H7 (cell line): ENCODE data around the gene STARD3NL. TPM values are rescaled to one million over a fixed set of nuclear protein-coding genes. Genes with fewer than 3 reads are reported as not detected.
"Not testable (repeated sequence)": the region's sequence is repeated elsewhere in the genome, so short reads cannot be mapped to it uniquely, and the experiment has no call there.

ENCODE experiments used
- DNase-seq: peaks from one replicate; pipeline ENCODE4 v3.0.0; 2012
- H3K27me3 ChIP-seq: 2 replicates; pipeline ENCODE4 v1.6.0; 2011; ENCODE audit warnings: mild to moderate bottlenecking, low read length; ENCODE audit not compliant: control insufficient read depth, insufficient read depth
- H3K36me3 ChIP-seq: replicated peaks from 2 replicates; pipeline ENCODE4 v1.5.1; 2011; ENCODE audit warnings: low read length; ENCODE audit not compliant: control insufficient read depth, insufficient read depth
- H3K4me3 ChIP-seq: 2 replicates; pipeline ENCODE4 v1.5.1; 2011; ENCODE audit warnings: low read depth, mild to moderate bottlenecking, control low read depth, low read length, moderate library complexity; ENCODE audit not compliant: insufficient read depth
- total RNA-seq: library from RNA; depleted of rRNA; stranded (reverse); fragments of >200 nt; shearing (Covaris generic); gene quantifications from 2 replicates; pipeline ENCODE4 v1.2.3, GENCODE V29; 2014

STARD3NL gene
- total RNA-seq, 1 experiment from 2014 or later: 66.0 TPM

DNA sequence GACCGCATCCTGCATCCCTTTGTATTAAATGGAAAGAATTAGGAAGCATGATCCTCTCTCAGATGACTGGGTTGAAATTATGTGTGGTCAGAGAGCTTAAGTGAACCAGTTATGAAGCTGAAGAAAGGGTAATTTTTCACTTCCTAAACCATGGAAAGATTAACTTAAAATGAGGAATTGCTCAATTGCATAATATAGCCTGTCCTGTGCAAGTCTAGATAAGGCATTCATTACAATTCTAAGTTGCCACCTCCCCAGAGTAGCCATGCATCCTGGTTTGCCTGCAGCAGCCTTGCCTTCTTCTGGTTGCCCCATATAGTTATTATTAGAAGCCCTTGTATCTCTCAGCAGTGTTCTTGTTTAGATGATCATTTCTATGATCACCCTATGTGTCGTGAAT is 45.3 kb downstream of the STARD3NL start:
- Histone ChIP-seq H3K36me3 (peaks cover 8% of the 10 kb centered on the region), H3K27me3 (no peaks in the 10 kb centered on the region), H3K4me3 (no peak overlapping the region)
- DNase-seq: no peak

DNA sequence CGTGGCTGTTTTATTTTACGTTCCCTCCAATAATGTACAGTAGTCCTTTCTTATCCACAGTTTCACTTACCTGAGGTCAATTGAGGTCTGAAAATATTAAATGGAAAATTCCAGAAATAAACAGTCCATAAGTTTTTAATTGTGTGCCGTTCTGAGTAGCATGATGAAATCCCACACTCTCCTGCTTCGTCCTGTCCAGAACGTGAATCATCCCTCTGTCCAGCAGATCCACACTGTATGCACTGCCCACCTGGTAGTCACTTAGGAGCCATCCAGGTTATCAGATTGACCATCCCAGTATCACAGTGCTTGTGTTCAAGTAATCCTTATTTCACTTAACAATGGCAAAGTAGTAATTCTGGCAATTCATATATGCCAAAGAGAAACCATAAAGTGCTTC is 46.3 kb downstream of the STARD3NL start:
- Histone ChIP-seq H3K36me3 (peaks cover 8% of the 10 kb centered on the region), H3K4me3 (no peak overlapping the region), H3K27me3 (no peaks in the 10 kb centered on the region)
- DNase-seq: no peak

DNA sequence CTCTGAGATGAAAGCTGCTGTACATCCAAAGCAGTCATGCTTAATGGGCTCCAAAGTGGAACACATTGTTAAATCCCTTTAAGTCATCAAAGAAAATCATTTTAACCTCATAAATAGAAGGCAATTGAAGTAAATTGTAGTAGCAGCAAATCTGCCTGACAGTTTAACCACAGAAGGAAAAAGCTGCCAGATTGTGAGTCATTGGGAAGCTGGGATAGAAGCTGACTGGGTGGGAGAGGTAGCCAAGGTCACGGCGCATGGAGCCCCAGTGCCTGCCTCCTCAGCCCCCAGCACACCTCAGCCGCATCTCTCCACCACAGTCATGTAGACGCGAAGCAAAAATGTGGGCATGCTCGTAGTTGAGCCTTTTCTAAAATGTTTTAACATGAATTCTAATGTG is 51.3 kb downstream of the STARD3NL start:
- no peak overlapping the region for H3K4me3 ChIP-seq
- no peak for DNase-seq
- H3K36me3 ChIP-seq: no peaks in the 10 kb centered on the region
- H3K27me3 ChIP-seq: no peaks in the 10 kb centered on the region

DNA sequence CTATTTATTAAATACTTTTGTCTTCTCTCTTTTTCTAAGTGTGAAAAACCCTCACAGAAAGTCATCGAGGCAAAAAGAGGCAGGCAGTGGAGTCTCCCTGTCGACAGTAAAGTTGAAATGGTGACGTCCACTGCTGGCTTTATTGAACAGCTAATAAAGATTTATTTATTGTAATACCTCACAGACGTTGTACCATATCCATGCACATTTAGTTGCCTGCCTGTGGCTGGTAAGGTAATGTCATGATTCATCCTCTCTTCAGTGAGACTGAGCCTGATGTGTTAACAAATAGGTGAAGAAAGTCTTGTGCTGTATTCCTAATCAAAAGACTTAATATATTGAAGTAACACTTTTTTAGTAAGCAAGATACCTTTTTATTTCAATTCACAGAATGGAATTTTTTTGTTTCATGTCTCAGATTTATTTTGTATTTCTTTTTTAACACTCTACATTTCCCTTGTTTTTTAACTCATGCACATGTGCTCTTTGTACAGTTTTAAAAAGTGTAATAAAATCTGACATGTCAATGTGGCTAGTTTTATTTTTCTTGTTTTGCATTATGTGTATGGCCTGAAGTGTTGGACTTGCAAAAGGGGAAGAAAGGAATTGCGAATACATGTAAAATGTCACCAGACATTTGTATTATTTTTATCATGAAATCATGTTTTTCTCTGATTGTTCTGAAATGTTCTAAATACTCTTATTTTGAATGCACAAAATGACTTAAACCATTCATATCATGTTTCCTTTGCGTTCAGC is 52.0 kb downstream of the STARD3NL start:
- Histone ChIP-seq H3K36me3 (no peaks in the 10 kb centered on the region), H3K4me3 (no peak overlapping the region), H3K27me3 (no peaks in the 10 kb centered on the region)
- DNase-seq: no peak

DNA sequence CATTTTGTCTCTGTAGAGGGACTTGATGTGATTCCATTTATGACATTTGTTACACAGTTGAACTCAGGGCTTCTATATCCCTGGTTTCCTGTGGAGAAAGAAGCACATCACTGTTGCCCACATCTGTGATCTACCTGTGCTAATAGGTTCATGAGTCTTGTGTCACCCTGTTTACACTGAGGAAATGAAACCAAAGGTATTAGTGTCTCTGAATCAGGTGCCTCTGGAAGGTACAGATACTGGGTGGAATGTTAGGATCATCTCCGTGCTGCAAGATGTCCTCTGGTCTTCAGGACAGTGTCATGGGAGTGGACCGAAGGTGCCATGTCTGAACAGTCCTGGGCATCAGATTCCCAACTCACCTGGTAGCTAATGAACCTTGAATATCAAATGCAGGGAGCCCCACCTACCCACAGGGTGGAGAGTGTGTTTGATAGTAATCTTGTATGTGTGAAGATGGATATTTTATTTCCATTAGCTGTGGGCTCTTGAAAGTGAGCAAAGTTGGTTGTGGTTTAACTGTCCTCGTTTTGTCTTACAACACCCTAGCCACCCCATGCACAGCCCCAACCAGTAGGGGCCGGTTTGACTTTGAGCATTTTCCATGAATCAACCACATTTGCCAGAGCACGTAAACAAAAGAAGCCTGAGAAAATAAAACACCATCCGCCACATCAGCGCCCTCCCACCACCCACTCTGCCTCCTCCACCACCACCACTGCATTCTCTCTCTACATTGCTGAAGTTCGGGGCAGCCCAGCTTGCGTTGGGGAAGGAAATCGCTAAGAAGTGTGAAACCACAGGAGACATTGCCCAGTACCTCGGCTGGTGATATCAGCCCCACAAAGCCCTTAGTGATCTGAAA is 54.7 kb downstream of the STARD3NL start:
- no peaks in the 10 kb centered on the region for H3K36me3 ChIP-seq
- DNase-seq: no peak
- no peak overlapping the region for H3K4me3 ChIP-seq
- no peaks in the 10 kb centered on the region for H3K27me3 ChIP-seq

DNA sequence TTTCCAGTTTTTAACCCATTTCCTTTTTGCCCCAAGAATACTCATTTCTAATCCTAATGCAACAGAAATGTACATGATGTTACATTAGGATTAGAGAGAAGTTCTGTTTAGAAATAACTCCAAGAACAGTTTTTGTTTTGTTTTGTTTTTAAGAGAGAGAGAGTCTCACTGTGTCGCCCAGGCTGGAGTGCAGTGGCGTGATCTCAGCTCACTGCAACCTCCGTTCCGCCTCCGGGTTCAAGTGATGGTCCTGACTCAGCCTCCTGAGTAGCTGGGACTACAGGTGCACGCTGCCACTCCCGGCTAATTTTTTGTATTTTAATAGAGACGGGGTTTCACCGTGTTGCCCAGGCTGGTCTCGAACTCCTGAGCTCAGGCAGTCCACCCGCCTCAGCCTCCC is 56.7 kb downstream of the STARD3NL start:
- DNase-seq, H3K36me3 ChIP-seq, H3K4me3 ChIP-seq, H3K27me3 ChIP-seq: not testable (repeated sequence)

DNA sequence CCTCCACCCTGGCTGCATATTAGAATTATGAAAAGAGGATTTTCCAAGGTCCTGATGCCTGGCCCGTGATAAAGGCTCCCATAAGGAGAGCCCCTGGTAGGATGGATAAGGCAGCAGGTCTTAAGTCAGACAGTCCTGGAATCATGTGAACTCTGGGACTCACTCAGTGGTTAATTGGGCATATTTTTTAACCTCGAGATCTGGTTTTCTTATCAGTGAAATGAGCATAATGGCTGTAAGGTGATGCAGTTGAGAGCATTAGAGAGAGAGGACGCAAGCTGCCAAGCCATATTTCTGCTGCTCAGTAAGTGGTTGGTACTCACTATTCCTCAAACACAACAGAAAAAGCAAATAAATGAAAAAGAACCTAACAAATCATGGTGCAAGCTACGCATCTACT is 57.6 kb downstream of the STARD3NL start:
- Histone ChIP-seq H3K4me3 (no peak overlapping the region), H3K36me3 (no peaks in the 10 kb centered on the region), H3K27me3 (no peaks in the 10 kb centered on the region)
- no peak for DNase-seq

DNA sequence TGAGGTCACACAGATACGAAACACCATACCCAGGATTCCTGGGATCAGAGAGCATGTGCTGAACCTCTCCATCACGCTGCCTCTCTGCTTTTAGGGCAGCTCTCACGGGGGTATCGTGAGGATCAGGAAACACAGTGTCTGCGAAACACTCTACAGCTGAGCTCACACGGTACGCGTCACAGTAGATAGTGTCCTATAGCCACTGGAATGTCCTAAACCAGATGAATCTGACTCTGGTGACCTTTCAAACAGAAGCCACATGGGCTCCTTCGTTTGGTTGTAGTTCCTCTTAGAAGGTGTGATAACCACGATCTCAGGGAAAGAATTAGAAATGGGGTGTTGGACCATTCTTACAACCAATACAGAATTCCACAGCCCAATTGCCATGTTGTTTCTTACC is 61.1 kb downstream of the STARD3NL start:
- H3K36me3 ChIP-seq, DNase-seq, H3K27me3 ChIP-seq, H3K4me3 ChIP-seq: not testable (repeated sequence)

DNA sequence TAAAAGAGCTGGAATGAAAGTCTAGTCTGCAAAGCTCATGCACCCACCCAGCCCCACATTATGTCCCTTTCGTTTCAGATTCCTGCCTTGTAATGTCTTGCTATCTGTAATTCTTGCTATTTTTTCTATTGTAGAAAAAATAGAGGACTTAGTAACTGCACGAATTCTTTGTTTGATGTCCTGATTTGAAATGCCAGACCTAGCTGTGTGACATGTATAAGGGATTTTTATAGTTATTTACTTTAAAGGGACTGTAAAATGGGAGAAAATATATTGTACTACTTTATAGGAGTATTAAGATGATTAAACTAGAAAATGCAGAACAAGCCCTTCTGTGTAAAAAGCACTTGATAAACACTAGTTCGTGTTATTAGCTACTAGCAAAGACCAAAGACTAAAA is 63.0 kb downstream of the STARD3NL start:
- Histone ChIP-seq H3K4me3 (no peak overlapping the region), H3K27me3 (no peaks in the 10 kb centered on the region), H3K36me3 (no peaks in the 10 kb centered on the region)
- DNase-seq: no peak

DNA sequence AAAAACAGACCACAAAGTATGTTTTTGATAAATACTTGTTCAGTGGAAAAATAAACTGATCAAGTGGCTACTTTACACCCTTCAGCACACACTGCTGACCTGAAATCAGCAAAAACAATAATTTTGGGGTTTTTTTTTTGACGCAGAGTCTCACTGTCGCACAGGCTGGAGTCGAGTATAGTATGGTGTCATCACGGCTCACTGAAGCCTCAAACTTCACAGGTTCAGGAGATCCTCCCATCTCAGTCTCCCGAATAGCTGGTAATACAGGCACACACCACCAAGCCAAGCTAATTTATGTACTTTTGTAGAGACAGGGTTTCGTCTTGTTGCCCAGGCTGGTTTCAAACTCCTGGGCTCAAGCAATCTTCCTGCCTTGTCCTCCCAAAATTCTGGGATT is 64.8 kb downstream of the STARD3NL start:
- no peak overlapping the region for H3K4me3 ChIP-seq
- H3K36me3 ChIP-seq: no peaks in the 10 kb centered on the region
- no peaks in the 10 kb centered on the region for H3K27me3 ChIP-seq
- DNase-seq: no peak

DNA sequence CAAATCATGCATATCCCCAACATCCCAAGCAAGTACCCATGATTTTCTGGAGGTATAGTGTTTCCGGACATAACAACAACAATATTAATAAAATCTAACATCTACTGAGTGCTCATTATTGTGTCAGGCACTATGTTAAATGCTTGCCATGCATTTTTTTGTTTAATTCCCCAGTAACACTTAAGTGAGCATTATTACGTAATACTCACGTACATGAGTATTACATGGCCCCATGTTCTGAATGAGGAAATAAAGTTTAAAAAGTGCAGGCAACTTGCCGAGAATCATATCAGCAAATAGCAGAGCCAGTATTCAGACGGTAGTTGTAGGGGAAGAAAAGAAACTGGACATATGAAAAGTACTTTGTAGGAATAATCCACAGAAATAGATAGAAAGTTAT is 65.3 kb downstream of the STARD3NL start:
- DNase-seq, H3K4me3 ChIP-seq, H3K27me3 ChIP-seq, H3K36me3 ChIP-seq: not testable (repeated sequence)

DNA sequence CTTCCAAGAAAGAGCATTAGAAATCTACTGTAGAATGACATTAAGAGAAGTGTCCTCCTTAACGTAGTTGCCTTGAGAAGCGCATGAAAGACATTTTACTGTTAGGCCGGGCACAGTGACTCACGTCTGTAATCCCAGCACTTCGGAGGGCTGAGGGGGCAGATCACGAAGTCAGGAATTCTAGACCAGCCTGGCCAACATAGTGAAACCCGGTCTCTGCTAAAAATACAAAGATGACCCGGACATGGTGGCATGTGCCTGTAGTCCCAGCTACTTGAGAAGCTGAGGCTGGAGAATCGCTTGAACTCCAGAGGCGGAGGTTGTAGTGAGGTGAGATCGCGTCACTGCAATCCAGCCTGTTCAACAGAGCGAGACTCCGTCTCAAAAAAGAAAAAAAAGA is 66.5 kb downstream of the STARD3NL start:
- Histone ChIP-seq H3K36me3 (no peaks in the 10 kb centered on the region), H3K4me3 (no peak overlapping the region), H3K27me3 (no peaks in the 10 kb centered on the region)
- no peak for DNase-seq

DNA sequence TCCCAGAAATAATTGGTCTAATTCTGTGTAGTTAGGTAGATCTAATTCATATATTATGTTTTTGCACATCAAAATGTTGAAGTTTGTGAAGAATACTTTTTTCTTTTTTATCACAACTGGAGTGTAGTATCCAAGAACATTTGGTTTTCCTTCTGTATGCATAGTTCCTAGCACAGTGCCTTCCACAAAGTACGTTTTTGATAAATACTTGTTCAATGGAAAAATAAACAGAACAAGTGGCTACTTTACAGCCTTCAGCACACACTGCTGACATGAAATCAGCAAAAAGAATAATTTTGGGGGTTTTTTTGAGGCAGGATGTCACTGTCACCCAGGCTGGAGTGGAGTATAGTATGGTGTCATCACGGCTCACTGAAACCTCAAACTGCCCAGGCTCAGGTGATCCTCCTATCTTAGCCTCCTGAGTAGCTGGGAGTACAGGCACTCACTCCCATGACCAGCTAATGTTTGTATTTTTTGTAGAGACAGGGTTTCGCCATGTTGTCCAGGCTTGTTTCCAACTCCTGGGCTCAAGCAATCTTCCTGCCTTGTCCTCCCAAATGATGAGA is 67.4 kb downstream of the STARD3NL start:
- Histone ChIP-seq H3K4me3 (no peak overlapping the region), H3K36me3 (no peaks in the 10 kb centered on the region), H3K27me3 (no peaks in the 10 kb centered on the region)
- DNase-seq: no peak

DNA sequence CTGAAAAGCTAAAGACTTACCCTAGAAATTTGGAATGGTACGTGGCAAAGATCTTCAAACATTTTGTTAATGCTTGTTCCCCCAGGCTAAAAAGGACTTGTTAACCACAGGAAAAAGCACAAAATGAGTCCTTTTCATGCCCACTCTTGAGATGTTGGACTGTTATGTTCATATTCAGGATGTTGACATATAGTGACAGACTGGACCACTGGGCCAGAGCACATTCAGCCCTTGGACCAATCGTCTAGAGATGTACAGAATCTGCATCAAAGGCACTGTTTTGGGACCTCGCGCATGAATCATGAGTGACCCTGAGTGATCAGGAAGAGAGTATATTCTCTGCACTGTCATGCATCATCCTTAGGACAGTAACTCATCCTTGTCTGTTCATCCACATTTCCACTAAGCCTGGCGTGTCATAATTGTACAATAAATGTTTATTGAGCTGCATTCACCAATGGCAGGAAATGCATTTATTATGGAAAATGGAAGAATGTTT is 70.1 kb downstream of the STARD3NL start:
- Histone ChIP-seq H3K36me3 (no peaks in the 10 kb centered on the region), H3K27me3 (no peaks in the 10 kb centered on the region), H3K4me3 (no peak overlapping the region)
- DNase-seq: no peak

DNA sequence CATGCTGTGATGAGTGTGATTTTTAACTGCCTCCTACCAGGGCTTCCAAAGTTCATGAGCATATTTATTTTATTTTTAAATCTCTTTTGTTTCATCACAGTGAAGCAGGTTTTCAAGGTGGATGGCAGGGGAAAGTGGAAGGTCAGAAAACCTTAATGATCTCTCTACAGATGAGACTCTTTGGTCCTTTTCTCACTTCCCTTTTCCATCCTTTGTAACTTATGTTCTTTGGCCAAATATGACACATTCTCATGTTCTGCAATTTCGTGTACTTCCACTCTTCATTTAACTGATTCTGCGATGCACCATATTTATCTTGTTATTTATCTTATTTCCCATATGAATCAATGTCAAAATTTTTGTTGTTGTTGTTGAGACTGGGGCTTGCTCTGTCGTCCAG is 71.8 kb downstream of the STARD3NL start:
- not testable (repeated sequence) for DNase-seq, H3K4me3 ChIP-seq, H3K36me3 ChIP-seq, H3K27me3 ChIP-seq
